ENCODE results near the gene AZGP1.
"Not testable (repeated sequence)": the region's sequence is repeated elsewhere in the genome, so short reads cannot be mapped to it uniquely, and the experiment has no call there.

Gene AZGP1

GRCh38 chr7:99975782-99976521 is at the start of gene AZGP1:
AZGP1 (minus strand) TSS chr7:99976031; CDS start chr7:99976020, 11 bp downstream.
- no peak for DNase-seq (ENCODE audit: low spot score)

GRCh38 chr7:100024020-100024619 is 48.3 kb upstream of the AZGP1 start:
- peak; percentile 26 for DNase-seq (ENCODE audit: low spot score)

- no peak for DNase-seq (ENCODE audit: low spot score)
Measured at GRCh38 chr7:100023526-100023925, 47.7 kb upstream of the AZGP1 start.

- no peak for DNase-seq (ENCODE audit: low spot score)
Measured at GRCh38 chr7:100022621-100023020, 46.8 kb upstream of the AZGP1 start.

- peak; percentile 15 for DNase-seq (ENCODE audit: low spot score)
Measured at GRCh38 chr7:100021297-100021696, 45.5 kb upstream of the AZGP1 start.

- no peak for DNase-seq (ENCODE audit: low spot score)
Measured at GRCh38 chr7:100019908-100020307, 44.1 kb upstream of the AZGP1 start.

- no peak for DNase-seq (ENCODE audit: low spot score)
Measured at GRCh38 chr7:100017875-100018274, 42.0 kb upstream of the AZGP1 start.

GRCh38 chr7:100017300-100017699 is 41.5 kb upstream of the AZGP1 start:
- DNase-seq (ENCODE audit: low spot score) = no peak

- no peak for DNase-seq (ENCODE audit: low spot score)
Measured at GRCh38 chr7:100016215-100016901, 40.5 kb upstream of the AZGP1 start.

- peak; percentile 90 for DNase-seq (ENCODE audit: low spot score)
Measured at GRCh38 chr7:100015232-100016214, 39.7 kb upstream of the AZGP1 start, which contains the start of gene ZKSCAN1. ZKSCAN1 (plus strand) TSS chr7:100015596; CDS start chr7:100023507, 7,911 bp downstream.

- DNase-seq (ENCODE audit: low spot score) = no peak
Measured at GRCh38 chr7:100013328-100013676, 37.5 kb upstream of the AZGP1 start.

GRCh38 chr7:100012385-100013327 is 36.8 kb upstream of the AZGP1 start:
- DNase-seq (ENCODE audit: low spot score) = not testable (repeated sequence)

- DNase-seq (ENCODE audit: low spot score) = no peak
Measured at GRCh38 chr7:100011516-100011915, 35.7 kb upstream of the AZGP1 start.

GRCh38 chr7:100010901-100011300 is 35.1 kb upstream of the AZGP1 start:
- no peak for DNase-seq (ENCODE audit: low spot score)

GRCh38 chr7:100009952-100010351 is 34.1 kb upstream of the AZGP1 start:
- not testable (repeated sequence) for DNase-seq (ENCODE audit: low spot score)

GRCh38 chr7:100008525-100008924 is 32.7 kb upstream of the AZGP1 start:
- DNase-seq (ENCODE audit: low spot score) = no peak

- no peak for DNase-seq (ENCODE audit: low spot score)
Measured at GRCh38 chr7:100007887-100008286, 32.1 kb upstream of the AZGP1 start.

GRCh38 chr7:100003711-100004661 is 28.2 kb upstream of the AZGP1 start:
- no peak for DNase-seq (ENCODE audit: low spot score)

GRCh38 chr7:100000239-100000638 is 24.4 kb upstream of the AZGP1 start:
- no peak for DNase-seq (ENCODE audit: low spot score)
